KMS-11 (cell line): ENCODE data around the gene ADCYAP1.

Experiments used
- H2AFZ ChIP-seq: fragments of 200-600 bp; sonication (generic); 2 replicates; pipeline ENCODE4 v1.6.1; 2016; ENCODE audit warnings: antibody characterized with exemption, mixed run types, low read depth
- H3K27ac ChIP-seq: fragments of 200-600 bp; sonication (generic); 2 replicates; pipeline ENCODE4 v1.6.1; 2016; ENCODE audit warnings: mild to moderate bottlenecking, mixed run types
- H3K27me3 ChIP-seq: fragments of 200-600 bp; sonication (generic); 2 replicates; pipeline ENCODE4 v1.6.1; 2017; ENCODE audit warnings: mild to moderate bottlenecking, low read depth, mixed run types, moderate library complexity; ENCODE audit not compliant: insufficient read depth
- H3K36me3 ChIP-seq: fragments of 200-600 bp; sonication (generic); 2 replicates; pipeline ENCODE4 v1.6.1; 2017; ENCODE audit warnings: mild to moderate bottlenecking, mixed run types; ENCODE audit not compliant: insufficient read depth
- H3K4me1 ChIP-seq: fragments of 200-600 bp; sonication (generic); 2 replicates; pipeline ENCODE4 v1.6.1; 2016; ENCODE audit warnings: mild to moderate bottlenecking, low read depth, mixed run types; ENCODE audit not compliant: poor library complexity, severe bottlenecking
- H3K4me2 ChIP-seq: fragments of 200-600 bp; sonication (generic); 2 replicates; pipeline ENCODE4 v1.7.0; 2016; ENCODE audit warnings: mild to moderate bottlenecking, mixed run types
- H3K4me3 ChIP-seq: fragments of 200-600 bp; sonication (generic); IDR thresholded peaks from 2 replicates; pipeline ENCODE4 v1.6.1; 2017; ENCODE audit warnings: low read depth, low read length, mixed read lengths; ENCODE audit not compliant: insufficient read depth
- H3K79me2 ChIP-seq: fragments of 200-600 bp; sonication (generic); 2 replicates; pipeline ENCODE4 v1.6.1; 2016; ENCODE audit warnings: low read depth, mixed run types; ENCODE audit not compliant: insufficient read depth
- H3K9ac ChIP-seq: fragments of 200-600 bp; sonication (generic); 2 replicates; pipeline ENCODE4 v1.6.1; 2016; ENCODE audit warnings: mild to moderate bottlenecking, mixed run types
- H4K20me1 ChIP-seq: fragments of 200-600 bp; sonication (generic); 2 replicates; pipeline ENCODE4 v1.6.1; 2016; ENCODE audit warnings: mild to moderate bottlenecking, mixed run types; ENCODE audit not compliant: insufficient read depth
- TF ChIP-seq, protein P1 (sequence below): fragments of 200-600 bp; sonication (generic); conservative IDR thresholded peaks from 2 replicates; pipeline ENCODE4 v1.6.1; 2017; ENCODE audit warnings: low read depth, mild to moderate bottlenecking, antibody characterized with exemption, low read length, moderate library complexity, mixed read lengths

ADCYAP1 gene

GRCh38 chr18:944440-944839 is 39.8 kb downstream of the ADCYAP1 start:
- H3K4me2 ChIP-seq, result no peak overlapping the region
- H3K79me2 ChIP-seq, result no peaks in the 10 kb centered on the region
- no peak overlapping the region for H3K27ac ChIP-seq
- TF ChIP-seq, protein P1, sequence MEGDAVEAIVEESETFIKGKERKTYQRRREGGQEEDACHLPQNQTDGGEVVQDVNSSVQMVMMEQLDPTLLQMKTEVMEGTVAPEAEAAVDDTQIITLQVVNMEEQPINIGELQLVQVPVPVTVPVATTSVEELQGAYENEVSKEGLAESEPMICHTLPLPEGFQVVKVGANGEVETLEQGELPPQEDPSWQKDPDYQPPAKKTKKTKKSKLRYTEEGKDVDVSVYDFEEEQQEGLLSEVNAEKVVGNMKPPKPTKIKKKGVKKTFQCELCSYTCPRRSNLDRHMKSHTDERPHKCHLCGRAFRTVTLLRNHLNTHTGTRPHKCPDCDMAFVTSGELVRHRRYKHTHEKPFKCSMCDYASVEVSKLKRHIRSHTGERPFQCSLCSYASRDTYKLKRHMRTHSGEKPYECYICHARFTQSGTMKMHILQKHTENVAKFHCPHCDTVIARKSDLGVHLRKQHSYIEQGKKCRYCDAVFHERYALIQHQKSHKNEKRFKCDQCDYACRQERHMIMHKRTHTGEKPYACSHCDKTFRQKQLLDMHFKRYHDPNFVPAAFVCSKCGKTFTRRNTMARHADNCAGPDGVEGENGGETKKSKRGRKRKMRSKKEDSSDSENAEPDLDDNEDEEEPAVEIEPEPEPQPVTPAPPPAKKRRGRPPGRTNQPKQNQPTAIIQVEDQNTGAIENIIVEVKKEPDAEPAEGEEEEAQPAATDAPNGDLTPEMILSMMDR, result no peak
- H4K20me1 ChIP-seq, result no peaks in the 10 kb centered on the region
- H2AFZ ChIP-seq, result no peak overlapping the region
- H3K36me3 ChIP-seq, result no peaks in the 10 kb centered on the region
- H3K4me3 ChIP-seq, result no peak overlapping the region
- H3K9ac ChIP-seq, result no peak overlapping the region
- no peaks in the 10 kb centered on the region for H3K4me1 ChIP-seq
- H3K27me3 ChIP-seq, result no peaks in the 10 kb centered on the region

DNA sequence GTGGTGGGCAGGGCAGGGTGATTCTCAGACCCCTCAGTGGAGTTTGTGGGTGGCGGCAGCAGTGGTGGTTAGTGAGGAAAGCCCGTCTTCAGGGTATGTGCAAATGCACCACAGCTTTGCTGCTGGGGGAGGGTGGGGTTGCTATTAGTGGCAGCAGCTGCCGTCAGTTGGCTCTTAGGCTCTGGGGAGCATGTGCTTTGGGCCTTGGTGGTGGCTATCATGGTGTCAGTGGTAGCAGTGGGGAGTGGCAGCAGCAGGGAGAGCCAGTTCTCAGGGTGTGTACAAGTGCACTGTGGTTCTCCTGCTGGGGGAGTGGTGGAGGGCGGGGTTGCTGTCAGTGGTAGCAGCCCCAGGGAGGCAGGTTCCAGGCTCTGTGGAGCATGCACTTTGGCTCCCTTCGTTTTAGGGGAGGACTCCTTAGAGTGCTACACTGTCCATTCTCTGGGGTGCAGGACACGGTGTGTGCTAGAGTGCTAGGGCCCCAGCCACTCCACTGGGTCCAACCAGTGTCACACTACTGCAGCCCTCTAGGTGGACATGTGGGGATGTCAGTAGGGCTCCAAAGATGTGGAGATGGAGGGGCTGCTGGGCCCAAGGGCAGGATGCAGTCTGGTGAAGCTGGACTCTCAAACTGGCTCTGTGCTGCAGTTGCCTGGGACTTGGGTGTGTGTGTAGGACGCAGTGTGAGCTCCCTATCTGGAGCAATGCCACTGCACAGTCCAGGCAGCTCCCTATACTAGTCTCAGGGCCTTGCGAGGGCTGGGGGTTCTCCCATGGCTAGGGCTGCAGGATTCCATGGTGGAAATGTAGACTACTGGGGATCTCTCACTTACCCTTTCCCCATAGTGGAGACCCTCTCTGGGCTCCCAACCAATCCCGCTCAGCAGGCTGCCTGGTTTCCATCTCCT is 45.3 kb downstream of the ADCYAP1 start:
- TF ChIP-seq, protein P1, result no peak
- no peak overlapping the region for H3K4me3 ChIP-seq
- H2AFZ ChIP-seq, result no peak overlapping the region
- H3K4me2 ChIP-seq, result no peak overlapping the region
- H3K36me3 ChIP-seq, result no peaks in the 10 kb centered on the region
- no peaks in the 10 kb centered on the region for H4K20me1 ChIP-seq
- no peak overlapping the region for H3K27ac ChIP-seq
- no peaks in the 10 kb centered on the region for H3K79me2 ChIP-seq
- H3K4me1 ChIP-seq, result no peaks in the 10 kb centered on the region
- no peak overlapping the region for H3K9ac ChIP-seq
- H3K27me3 ChIP-seq, result no peaks in the 10 kb centered on the region

DNA sequence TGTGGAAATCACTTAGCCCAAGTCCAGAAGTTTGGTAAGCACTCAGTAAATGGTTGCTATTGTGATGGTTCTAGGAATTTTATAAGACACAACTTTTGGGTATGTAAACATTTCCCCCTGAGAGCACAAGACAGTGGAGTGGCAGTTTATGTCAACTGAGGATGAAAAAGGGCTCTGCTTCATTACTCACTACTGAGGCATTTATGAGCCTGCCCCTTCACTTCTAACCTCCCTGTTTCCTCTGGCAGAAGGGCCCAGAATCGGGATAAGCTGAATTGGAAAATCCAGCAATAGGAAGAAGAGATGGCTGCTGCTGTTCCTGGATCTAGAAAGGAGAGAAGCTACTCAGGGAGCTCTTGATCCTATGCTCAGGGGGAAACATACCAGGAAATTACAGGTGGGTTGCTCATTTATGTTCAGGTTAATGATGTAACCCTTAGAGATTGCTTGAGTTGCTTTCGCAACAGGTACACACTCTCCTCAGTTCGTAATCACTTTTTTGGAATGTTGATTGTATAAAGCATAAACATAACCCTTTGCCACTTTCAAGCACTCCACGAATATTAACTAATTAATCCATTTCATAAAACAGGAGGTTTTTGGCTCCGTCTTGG is 46.3 kb downstream of the ADCYAP1 start:
- no peaks in the 10 kb centered on the region for H3K36me3 ChIP-seq
- no peak overlapping the region for H3K9ac ChIP-seq
- TF ChIP-seq, protein P1, result no peak
- H3K27me3 ChIP-seq, result no peaks in the 10 kb centered on the region
- H3K4me3 ChIP-seq, result no peak overlapping the region
- no peaks in the 10 kb centered on the region for H3K4me1 ChIP-seq
- no peak overlapping the region for H2AFZ ChIP-seq
- no peak overlapping the region for H3K27ac ChIP-seq
- H4K20me1 ChIP-seq, result no peaks in the 10 kb centered on the region
- no peaks in the 10 kb centered on the region for H3K79me2 ChIP-seq
- H3K4me2 ChIP-seq, result no peak overlapping the region

- Histone ChIP-seq H3K27ac (no peak overlapping the region), H4K20me1 (no peaks in the 10 kb centered on the region), H3K79me2 (no peaks in the 10 kb centered on the region), H2AFZ (no peak overlapping the region), H3K4me3 (no peak overlapping the region), H3K36me3 (no peaks in the 10 kb centered on the region), H3K9ac (no peak overlapping the region), H3K4me2 (no peak overlapping the region), H3K27me3 (no peaks in the 10 kb centered on the region), H3K4me1 (no peaks in the 10 kb centered on the region)
- TF ChIP-seq, protein P1, result no peak
These were observed 50.9 kb downstream of the ADCYAP1 start for GRCh38 chr18:955384-956066.
